K562 (cell line): Measurements from ENCODE around the gene DNASE1L1. TPM values are rescaled to one million over a fixed set of nuclear protein-coding genes. Genes with fewer than 3 reads are reported as not detected.

Experiments
- BRF1 ChIP-seq: IDR thresholded peaks from 3 replicates; pipeline ENCODE4 v1.6.1; 2011; ENCODE audit warnings: borderline replicate concordance, mild to moderate bottlenecking; ENCODE audit not compliant: insufficient read length; ENCODE audit errors: extremely low read depth
- GTF2F1 ChIP-seq: IDR thresholded peaks from 2 replicates; pipeline ENCODE4 v1.6.1; 2011; ENCODE audit warnings: low read depth, low read length, improper control_type of control experiment
- PTTG1 ChIP-seq: fragments of 450-650 bp; IDR thresholded peaks from 2 replicates; pipeline ENCODE4 v1.6.1; 2016; ENCODE audit warnings: low read depth, mild to moderate bottlenecking, missing genetic modification characterization, missing compliant biosample characterization
- REST ChIP-seq, 2 experiments: fragments of 450-650 bp; formaldehyde crosslinking in 1 of 2; IDR thresholded peaks; 2 replicates each; pipeline versions ENCODE4 v1.4.0 to v1.6.1; 2014 to 2020; ENCODE audit warnings: mild to moderate bottlenecking in 2 of 2, borderline replicate concordance in 1 of 2, low read depth in 1 of 2
- RFX1 ChIP-seq: fragments of 450-650 bp; IDR thresholded peaks from 2 replicates; pipeline ENCODE4 v1.6.1; 2016; ENCODE audit warnings: mild to moderate bottlenecking, moderate library complexity
- SLC30A9 ChIP-seq: fragments of 250-450 bp; sonication (Bioruptor Pico); IDR thresholded peaks from 2 replicates; pipeline ENCODE4 v1.8.0; 2022; ENCODE audit warnings: mild to moderate bottlenecking, moderate library complexity
- TGIF2 ChIP-seq: sonication (generic); formaldehyde crosslinking; IDR thresholded peaks from 2 replicates; pipeline ENCODE4 v1.8.1; 2022; ENCODE audit warnings: mild to moderate bottlenecking, missing genetic modification reagents, moderate library complexity
- ZBTB12 ChIP-seq: fragments of 250-450 bp; sonication (Bioruptor Pico); IDR thresholded peaks from 2 replicates; pipeline ENCODE4 v1.4.0; 2020
- ZMIZ1 ChIP-seq, 2 experiments: fragments of 150-350 bp in 1 of 2; IDR thresholded peaks; 2 replicates each; pipeline ENCODE4 v1.6.1; 2012 to 2016; ENCODE audit warnings: low read depth in 2 of 2, low read length in 2 of 2, mild to moderate bottlenecking in 1 of 2, moderate library complexity in 1 of 2
- ZNF253 ChIP-seq: fragments of 250-450 bp; sonication (Bioruptor Pico); conservative IDR thresholded peaks from 2 replicates; pipeline ENCODE4 v1.6.1; 2021; ENCODE audit warnings: mild to moderate bottlenecking
- ZNF277 ChIP-seq: fragments of 250-450 bp; sonication (Bioruptor Pico); IDR thresholded peaks from 2 replicates; pipeline ENCODE4 v1.8.0; 2022; ENCODE audit warnings: inconsistent platforms, mild to moderate bottlenecking, moderate library complexity, borderline replicate concordance
- ZNF764 ChIP-seq: fragments of 250-450 bp; sonication (Bioruptor Pico); IDR thresholded peaks from 2 replicates; pipeline ENCODE4 v1.4.0; 2020; ENCODE audit warnings: low read depth, mild to moderate bottlenecking, moderate library complexity
- polyA plus RNA-seq, 8 experiments: library from polyadenylated mRNA; depleted of rRNA in 4 of 8; stranded (reverse) in 5 of 8; unstranded in 3 of 8; fragments of >200 nt; fragmentation: Nextera tagmentation in 2 of 8; fragmentation: Illumina TruSeq in 1 of 8; extraction: Ambion mirVana in 2 of 8; extraction: Trizol in 1 of 8; gene quantifications; 2 replicates each; pipeline versions ENCODE4 v1.2.1 to v1.2.3, GENCODE V29; 2011 to 2014; ENCODE audit warnings: inconsistent platforms in 1 of 8, missing spikeins in 1 of 8
- total RNA-seq, 7 experiments: library from RNA; depleted of rRNA in 6 of 7; stranded (reverse); fragments of >200 nt in 6 of 7; fragmentation: Illumina TruSeq in 2 of 7; extraction: Trizol in 2 of 7; gene quantifications; 2 replicates each; pipeline versions ENCODE4 v1.2.1 to v1.2.3, GENCODE V29; 2011 to 2021; ENCODE audit warnings: low replicate concordance in 1 of 7

Gene DNASE1L1
- total and polyA plus RNA-seq, 9 of the 15 experiments (the other 6 are each of a cell fraction or from before 2014, with no cell fraction given) = 0.73 to 12.6 (median 7.9) TPM

GRCh38 chrX:154397888-154398667, 11.0 kb downstream of the DNASE1L1 start, which contains the start of gene RPL10 (continued):
- TF ChIP-seq ZMIZ1 (IDR thresholded peaks at IDR 0.05; ENCODE audit: low read depth in 2 of 2, low read length in 2 of 2) (peak in 1 of 2 experiments; percentile 71; a peak in 1 of 4 replicates), ZNF277 (CRISPR knock-in tag) (no peak), TGIF2 (CRISPR knock-in tag) (peak; percentile 23; the same call in 1 of the 2 replicates), ZNF764 (no peak), PTTG1 (tag) (no peak), REST (IDR thresholded peaks at IDR 0.05; ENCODE audit: borderline replicate concordance) (no peak), REST (CRISPR knock-in tag; IDR thresholded peaks at IDR 0.05; ENCODE audit: low read depth) (0 out of 2 replicates have a peak, but pooled peaks have one; percentile 3), ZNF253 (CRISPR knock-in tag) (no peak), BRF1 (no peak), SLC30A9 (CRISPR knock-in tag) (no peak), ZBTB12 (CRISPR knock-in tag) (peak; percentile 27; the same call in 1 of the 2 replicates), RFX1 (no peak), GTF2F1 (peak; percentile 98)
